Activated CD8-positive, alpha-beta T cell treated with anti-CD3 and anti-CD28 coated beads for 36 hours (primary cell): ENCODE data around the gene GNG4. TPM values are rescaled to one million over a fixed set of nuclear protein-coding genes. Genes with fewer than 3 reads are reported as not detected.

Experiments
- ATAC-seq: fragments of 200-7000 bp; cut with Tn5 transposase; one replicate; pipeline ENCODE4 v1.10.0; 2021; ENCODE audit warnings: mild to moderate bottlenecking, moderate library complexity
- CTCF ChIA-PET: fragments of 350-600 bp; sonication (Branson Sonifier 250); formaldehyde crosslinking; loops from one replicate; lab custom pipeline; 2021; ENCODE audit warnings: antibody characterized with exemption; lab: Charles Lee
- POLR2A ChIA-PET: fragments of 350-600 bp; sonication (Branson Sonifier 250); formaldehyde crosslinking; loops from one replicate; lab custom pipeline; 2021; ENCODE audit warnings: antibody characterized with exemption; lab: Charles Lee
- DNase-seq: peaks from one replicate; pipeline ENCODE4 v3.0.0-alpha.2; 2020
- H3K27ac Mint-ChIP-seq: one replicate; pipeline ENCODE4 v1.8.0; 2021; ENCODE audit warnings: mild to moderate bottlenecking, mixed read lengths
- H3K27me3 Mint-ChIP-seq: one replicate; pipeline ENCODE4 v1.8.0; 2021; ENCODE audit warnings: mixed read lengths
- H3K36me3 Mint-ChIP-seq: one replicate; pipeline ENCODE4 v1.8.0; 2021; ENCODE audit warnings: low read depth, mixed read lengths
- H3K4me1 Mint-ChIP-seq: one replicate; pipeline ENCODE4 v1.8.0; 2021; ENCODE audit warnings: low read depth, mixed read lengths
- H3K4me3 Mint-ChIP-seq: one replicate; pipeline ENCODE4 v1.8.0; 2021; ENCODE audit warnings: mild to moderate bottlenecking, moderate library complexity, mixed read lengths
- H3K9me3 Mint-ChIP-seq: one replicate; pipeline ENCODE4 v1.8.0; 2021; ENCODE audit warnings: mixed read lengths
- intact Hi-C: fragments of 100-400 bp; cut with micrococcal nuclease; formaldehyde crosslinking; loops from one replicate; pipeline ENCODE4 v1.10.0; 2022
- total RNA-seq, 2 experiments: library from RNA; stranded (reverse); gene quantifications; one replicate each; pipeline ENCODE4 v1.2.3, GENCODE V29; 2021
- TF ChIP-seq, protein P1 (sequence below): fragments of 200-600 bp; IDR thresholded peaks from one replicate; pipeline ENCODE4 v1.8.0; 2022; ENCODE audit warnings: antibody characterized with exemption, mild to moderate bottlenecking

GNG4 gene
- total RNA-seq, 2 experiments from 2014 or later: 2.2 to 2.3 TPM

DNA sequence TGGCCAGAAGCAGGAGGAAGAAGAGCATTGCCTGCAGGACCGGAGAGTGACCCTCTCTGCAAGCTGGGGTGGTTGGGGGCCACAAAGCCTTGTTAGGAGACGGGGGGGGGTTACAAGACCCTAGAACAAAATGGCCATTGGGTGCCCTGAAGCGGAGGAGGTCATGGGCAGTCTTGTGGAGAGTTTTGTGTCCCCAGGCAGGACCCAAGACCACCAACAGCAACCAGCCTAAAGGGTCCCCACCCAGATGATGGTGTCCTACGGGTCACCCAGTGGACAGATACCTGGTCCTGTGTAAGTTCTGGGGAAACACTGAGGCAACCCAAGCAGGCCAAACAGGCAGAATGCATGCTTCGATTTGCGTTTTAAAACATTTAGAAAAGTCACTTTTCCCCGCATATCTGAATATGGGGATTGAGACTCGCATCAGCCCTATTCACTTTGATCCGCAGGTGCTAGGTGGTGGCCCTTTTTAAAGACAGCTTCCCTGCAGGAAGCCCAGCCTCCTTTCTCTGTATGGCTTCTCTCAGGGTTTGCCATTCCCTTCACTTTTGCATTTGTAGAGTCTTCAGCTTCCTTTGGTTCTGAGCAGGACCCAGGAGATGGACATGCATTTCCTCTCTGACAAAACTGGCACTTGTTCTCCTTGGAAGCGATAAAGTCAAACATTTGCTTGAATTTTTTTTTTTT, 21.1 kb downstream of the GNG4 start:
- intact Hi-C loops: no loop called here
- H3K27me3 Mint-ChIP-seq: peaks cover 12% of the 10 kb centered on the region
- H3K9me3 Mint-ChIP-seq: no peaks in the 10 kb centered on the region
- H3K4me1 Mint-ChIP-seq: peaks cover 12% of the 10 kb centered on the region
- CTCF ChIA-PET: no interaction called here
- ATAC-seq (no peak), DNase-seq (no peak)
- TF ChIP-seq, protein P1, sequence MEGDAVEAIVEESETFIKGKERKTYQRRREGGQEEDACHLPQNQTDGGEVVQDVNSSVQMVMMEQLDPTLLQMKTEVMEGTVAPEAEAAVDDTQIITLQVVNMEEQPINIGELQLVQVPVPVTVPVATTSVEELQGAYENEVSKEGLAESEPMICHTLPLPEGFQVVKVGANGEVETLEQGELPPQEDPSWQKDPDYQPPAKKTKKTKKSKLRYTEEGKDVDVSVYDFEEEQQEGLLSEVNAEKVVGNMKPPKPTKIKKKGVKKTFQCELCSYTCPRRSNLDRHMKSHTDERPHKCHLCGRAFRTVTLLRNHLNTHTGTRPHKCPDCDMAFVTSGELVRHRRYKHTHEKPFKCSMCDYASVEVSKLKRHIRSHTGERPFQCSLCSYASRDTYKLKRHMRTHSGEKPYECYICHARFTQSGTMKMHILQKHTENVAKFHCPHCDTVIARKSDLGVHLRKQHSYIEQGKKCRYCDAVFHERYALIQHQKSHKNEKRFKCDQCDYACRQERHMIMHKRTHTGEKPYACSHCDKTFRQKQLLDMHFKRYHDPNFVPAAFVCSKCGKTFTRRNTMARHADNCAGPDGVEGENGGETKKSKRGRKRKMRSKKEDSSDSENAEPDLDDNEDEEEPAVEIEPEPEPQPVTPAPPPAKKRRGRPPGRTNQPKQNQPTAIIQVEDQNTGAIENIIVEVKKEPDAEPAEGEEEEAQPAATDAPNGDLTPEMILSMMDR: no peak
- POLR2A ChIA-PET: no interaction called here
- H3K4me3 Mint-ChIP-seq: no peak overlapping the region
- H3K36me3 Mint-ChIP-seq: no peaks in the 10 kb centered on the region
- no peak overlapping the region for H3K27ac Mint-ChIP-seq

GRCh38 chr1:235625831-235626230, 23.8 kb downstream of the GNG4 start:
- peaks cover 10% of the 10 kb centered on the region for H3K27me3 Mint-ChIP-seq
- no peak overlapping the region for H3K27ac Mint-ChIP-seq
- DNase-seq (no peak), ATAC-seq (no peak)
- POLR2A ChIA-PET: interaction anchor here (1.0 kb wide), 1 partner anchor 32 kb away, joined by 3 read pairs; no protein-coding TSS in a partner anchor
- H3K4me1 Mint-ChIP-seq: peaks cover 2% of the 10 kb centered on the region
- no peaks in the 10 kb centered on the region for H3K36me3 Mint-ChIP-seq
- CTCF ChIA-PET: interaction anchor here (1.4 kb wide), 1 partner anchor 19 kb away, joined by 4 read pairs; no protein-coding TSS in a partner anchor
- TF ChIP-seq, protein P1: no peak
- intact Hi-C loops: no loop called here
- H3K9me3 Mint-ChIP-seq: no peaks in the 10 kb centered on the region
- no peak overlapping the region for H3K4me3 Mint-ChIP-seq

DNA sequence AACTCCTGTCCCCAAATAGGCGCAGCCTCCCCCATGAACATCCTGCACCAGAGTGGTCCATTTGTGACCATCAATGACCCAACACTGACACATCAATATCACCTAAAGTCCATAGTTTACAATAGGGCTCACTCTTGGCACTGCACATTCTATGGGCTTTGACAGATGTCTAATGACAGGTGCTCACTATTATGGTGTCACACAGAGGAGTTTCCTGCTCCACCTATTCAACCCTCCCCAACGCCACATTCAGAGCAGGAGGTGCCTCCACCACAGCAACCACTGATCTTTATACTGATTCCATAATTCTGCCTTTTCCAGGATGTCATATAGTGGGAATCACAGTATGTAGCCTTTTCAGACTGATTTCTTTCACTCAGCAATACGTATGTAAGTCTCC, 24.2 kb downstream of the GNG4 start:
- H3K36me3 Mint-ChIP-seq: no peaks in the 10 kb centered on the region
- no peak overlapping the region for H3K27ac Mint-ChIP-seq
- ATAC-seq: no peak
- intact Hi-C loops: no loop called here
- TF ChIP-seq, protein P1: no peak
- H3K4me1 Mint-ChIP-seq: peaks cover 2% of the 10 kb centered on the region
- no peak for DNase-seq
- no peak overlapping the region for H3K4me3 Mint-ChIP-seq
- CTCF ChIA-PET: interaction anchor here (1.4 to 1.6 kb wide), 2 partner anchors 19 to 158 kb away, joined by 4 read pairs; no protein-coding TSS in a partner anchor
- POLR2A ChIA-PET: no interaction called here
- peaks cover 10% of the 10 kb centered on the region for H3K27me3 Mint-ChIP-seq
- H3K9me3 Mint-ChIP-seq: no peaks in the 10 kb centered on the region

DNA sequence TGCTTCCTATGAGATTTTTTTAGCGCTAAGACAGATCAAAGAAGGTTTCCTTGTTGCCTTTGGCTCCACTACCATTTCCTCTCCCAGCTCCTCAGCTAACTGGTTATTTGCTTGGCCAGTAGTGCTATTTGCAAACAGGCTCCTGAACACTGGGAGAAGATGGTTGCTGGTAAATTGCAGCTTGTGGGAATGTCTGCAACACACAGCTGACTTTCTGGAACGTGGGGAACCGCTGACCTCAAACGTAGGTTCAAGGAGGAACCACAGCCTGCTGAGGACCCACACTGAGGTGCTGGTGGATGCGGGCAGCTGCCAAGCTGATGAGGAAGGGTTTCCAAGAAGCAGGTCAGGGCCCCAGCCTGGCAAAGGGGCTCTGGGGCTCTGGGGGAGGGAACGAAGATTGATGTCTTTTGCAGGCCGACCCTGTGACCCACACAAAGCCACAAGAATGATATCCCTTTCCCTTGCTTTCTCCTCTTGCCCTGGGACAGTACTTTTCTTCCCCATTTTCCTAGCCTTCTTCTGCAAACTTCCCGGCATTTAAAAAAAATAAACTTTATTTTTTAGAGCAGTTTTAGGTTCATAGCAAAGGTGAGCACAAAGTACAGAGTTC, 24.8 kb downstream of the GNG4 start:
- CTCF ChIA-PET: interaction anchor here (1.4 to 1.6 kb wide), 2 partner anchors 18 to 158 kb away, joined by 4 read pairs; no protein-coding TSS in a partner anchor
- DNase-seq (no peak), ATAC-seq (no peak)
- TF ChIP-seq, protein P1: no peak
- H3K9me3 Mint-ChIP-seq: no peaks in the 10 kb centered on the region
- peaks cover 10% of the 10 kb centered on the region for H3K27me3 Mint-ChIP-seq
- H3K27ac Mint-ChIP-seq: no peak overlapping the region
- H3K4me3 Mint-ChIP-seq: no peak overlapping the region
- H3K36me3 Mint-ChIP-seq: no peaks in the 10 kb centered on the region
- POLR2A ChIA-PET: no interaction called here
- intact Hi-C loops: no loop called here
- peaks cover 2% of the 10 kb centered on the region for H3K4me1 Mint-ChIP-seq
